GM21381 (cell line): ENCODE data around the gene SHISA8.
"Not testable (repeated sequence)": the region's sequence is repeated elsewhere in the genome, so short reads cannot be mapped to it uniquely, and the experiment has no call there.

Experiments
- ATAC-seq: cut with Tn5 transposase; IDR thresholded peaks from one replicate; pipeline ENCODE4 v1.9.1; 2021; ENCODE audit warnings: mild to moderate bottlenecking, moderate library complexity; ENCODE audit not compliant: unreplicated experiment

Gene SHISA8

GRCh38 chr22:41900652-41901312 lies 14.1 kb downstream of the SHISA8 start:
- ATAC-seq, result no peak

GRCh38 chr22:41899992-41900651 lies 14.8 kb downstream of the SHISA8 start:
- ATAC-seq, result no peak

- ATAC-seq, result no peak
Observed at GRCh38 chr22:41899110-41899509, 15.8 kb downstream of the SHISA8 start.

GRCh38 chr22:41898645-41899044 lies 16.2 kb downstream of the SHISA8 start:
- ATAC-seq, result no peak

GRCh38 chr22:41893591-41894375 lies 21.1 kb downstream of the SHISA8 start:
- ATAC-seq, result no peak

- ATAC-seq, result no peak
Observed at GRCh38 chr22:41892721-41893120, 22.2 kb downstream of the SHISA8 start.

- ATAC-seq, result no peak
Observed at GRCh38 chr22:41891407-41891806, 23.5 kb downstream of the SHISA8 start.

- no peak for ATAC-seq
Observed at GRCh38 chr22:41888627-41889200, 26.2 kb downstream of the SHISA8 start.

- ATAC-seq, result no peak
Observed at GRCh38 chr22:41885516-41885915, 29.4 kb downstream of the SHISA8 start.

- ATAC-seq, result no peak
Observed at GRCh38 chr22:41885116-41885515, 29.8 kb downstream of the SHISA8 start.

- no peak for ATAC-seq
Observed at GRCh38 chr22:41883400-41883799, 31.5 kb downstream of the SHISA8 start.

- no peak for ATAC-seq
Observed at GRCh38 chr22:41880653-41881052, 34.2 kb downstream of the SHISA8 start.

GRCh38 chr22:41876675-41877074 lies 38.2 kb downstream of the SHISA8 start:
- no peak for ATAC-seq

- no peak for ATAC-seq
Observed at GRCh38 chr22:41876275-41876674, 38.6 kb downstream of the SHISA8 start.

- no peak for ATAC-seq
Observed at GRCh38 chr22:41875531-41876270, 39.2 kb downstream of the SHISA8 start.

GRCh38 chr22:41874090-41874489 lies 40.8 kb downstream of the SHISA8 start:
- no peak for ATAC-seq

- no peak for ATAC-seq
Observed at GRCh38 chr22:41873391-41873790, 41.5 kb downstream of the SHISA8 start.

GRCh38 chr22:41870786-41871185 lies 44.1 kb downstream of the SHISA8 start:
- ATAC-seq, result no peak

GRCh38 chr22:41870081-41870480 lies 44.8 kb downstream of the SHISA8 start:
- ATAC-seq, result not testable (repeated sequence)

GRCh38 chr22:41868556-41868955 lies 46.3 kb downstream of the SHISA8 start:
- ATAC-seq, result no peak

- ATAC-seq, result no peak
Observed at GRCh38 chr22:41863472-41863871, 51.4 kb downstream of the SHISA8 start.
